Measurements from ENCODE around the gene CLGN.

The CLGN gene

GRCh38 chr4:140373328-140374129 lies 53.9 kb downstream of the CLGN start, which contains the start of gene SCOC:
SCOC (plus strand) TSS chr4:140373646; CDS start chr4:140379171, 5,525 bp downstream.
- peak; percentile 99 for DNase-seq

- DNase-seq, result peak; percentile 67
These were observed 54.6 kb downstream of the CLGN start for GRCh38 chr4:140372751-140373327.

- no peak for DNase-seq
These were observed 58.8 kb downstream of the CLGN start for GRCh38 chr4:140368686-140369085.

GRCh38 chr4:140367738-140368137 lies 59.7 kb downstream of the CLGN start:
- no peak for DNase-seq

GRCh38 chr4:140363558-140363957 lies 63.9 kb downstream of the CLGN start:
- DNase-seq, result no peak

- DNase-seq, result no peak
These were observed 64.4 kb downstream of the CLGN start for GRCh38 chr4:140363051-140363450.

- no peak for DNase-seq
These were observed 66.3 kb downstream of the CLGN start for GRCh38 chr4:140361099-140361498.

- DNase-seq, result peak; percentile 91
These were observed 67.7 kb downstream of the CLGN start for GRCh38 chr4:140359562-140360427.

- peak; percentile 37 for DNase-seq
These were observed 69.2 kb downstream of the CLGN start for GRCh38 chr4:140358281-140358680.

GRCh38 chr4:140357868-140358267 lies 69.6 kb downstream of the CLGN start:
- no peak for DNase-seq

GRCh38 chr4:140355288-140355687 lies 72.2 kb downstream of the CLGN start:
- no peak for DNase-seq

GRCh38 chr4:140353786-140354185 lies 73.7 kb downstream of the CLGN start:
- DNase-seq, result no peak

GRCh38 chr4:140351093-140352075 lies 76.1 kb downstream of the CLGN start:
- DNase-seq, result no peak

- no peak for DNase-seq
These were observed 77.6 kb downstream of the CLGN start for GRCh38 chr4:140349816-140350215.

- DNase-seq, result no peak
These were observed 81.3 kb downstream of the CLGN start for GRCh38 chr4:140346136-140346535.

GRCh38 chr4:140344621-140345020 lies 82.8 kb downstream of the CLGN start:
- no peak for DNase-seq

- no peak for DNase-seq
These were observed 83.3 kb downstream of the CLGN start for GRCh38 chr4:140344101-140344500.

GRCh38 chr4:140343303-140343702 lies 84.1 kb downstream of the CLGN start:
- DNase-seq, result peak; percentile 35

- no peak for DNase-seq
These were observed 84.8 kb downstream of the CLGN start for GRCh38 chr4:140342620-140343019.

Data from hematopoietic multipotent progenitor cell treated with erythropoietin and hydrocortisone succinate and interleukin-3 and kit ligand, for 8 days (in vitro differentiated cells).